Activated gamma-delta T cell (primary cell): Measurements from ENCODE around the gene TMEM63B.
"Not testable (repeated sequence)": the region's sequence is repeated elsewhere in the genome, so short reads cannot be mapped to it uniquely, and the experiment has no call there.

Experiments
- DNase-seq: peaks from one replicate; lab custom pipeline; 2025; lab: John Stamatoyannopoulos, UW

The TMEM63B gene

GRCh38 chr6:44094403-44095242 lies 32.7 kb upstream of the TMEM63B start:
- no peak for DNase-seq

- not testable (repeated sequence) for DNase-seq
Observed at GRCh38 chr6:44095243-44095623, 32.1 kb upstream of the TMEM63B start.

- DNase-seq: no peak
Observed at GRCh38 chr6:44096612-44097011, 30.7 kb upstream of the TMEM63B start.

GRCh38 chr6:44097782-44098317 lies 29.5 kb upstream of the TMEM63B start:
- no peak for DNase-seq

GRCh38 chr6:44099192-44099591 lies 28.2 kb upstream of the TMEM63B start:
- no peak for DNase-seq

- no peak for DNase-seq
Observed at GRCh38 chr6:44100088-44100550, 27.2 kb upstream of the TMEM63B start.

- no peak for DNase-seq
Observed at GRCh38 chr6:44101832-44102231, 25.5 kb upstream of the TMEM63B start.

- no peak for DNase-seq
Observed at GRCh38 chr6:44102527-44102926, 24.8 kb upstream of the TMEM63B start.

- DNase-seq: no peak
Observed at GRCh38 chr6:44104481-44105021, 22.8 kb upstream of the TMEM63B start.

GRCh38 chr6:44105146-44105545 lies 22.2 kb upstream of the TMEM63B start:
- no peak for DNase-seq

- DNase-seq: no peak
Observed at GRCh38 chr6:44105993-44106740, 21.2 kb upstream of the TMEM63B start.

- DNase-seq: no peak
Observed at GRCh38 chr6:44107017-44107416, 20.3 kb upstream of the TMEM63B start.

GRCh38 chr6:44108471-44108870 lies 18.9 kb upstream of the TMEM63B start:
- DNase-seq: no peak

GRCh38 chr6:44109212-44109611 lies 18.1 kb upstream of the TMEM63B start:
- no peak for DNase-seq

- DNase-seq: no peak
Observed at GRCh38 chr6:44110005-44110676, 17.2 kb upstream of the TMEM63B start.

GRCh38 chr6:44110966-44111365 lies 16.4 kb upstream of the TMEM63B start:
- no peak for DNase-seq

GRCh38 chr6:44111434-44112417 lies 15.6 kb upstream of the TMEM63B start:
- DNase-seq: no peak

- no peak for DNase-seq
Observed at GRCh38 chr6:44113414-44113813, 13.9 kb upstream of the TMEM63B start.

- DNase-seq: no peak
Observed at GRCh38 chr6:44115866-44116265, 11.5 kb upstream of the TMEM63B start.

GRCh38 chr6:44116641-44117382 lies 10.5 kb upstream of the TMEM63B start:
- no peak for DNase-seq
